Right renal cortex interstitium (tissue), 3 donors: ENCODE measurements around the gene CERS5. TPM values are rescaled to one million over a fixed set of nuclear protein-coding genes. Genes with fewer than 3 reads are reported as not detected.

Experiments used
- DNase-seq, 3 donors: peaks; one replicate each; pipeline ENCODE4 v3.0.0-alpha.2; 2013; ENCODE audit warnings: low read depth in 3 of 3, low spot score in 2 of 3
- polyA plus RNA-seq, 3 donors: library from polyadenylated mRNA; unstranded; fragments of 120-200 nt; gene quantifications; one replicate each; pipeline ENCODE4 v1.2.1, GENCODE V29; 2013; ENCODE audit not compliant: insufficient read length in 3 of 3

CERS5 gene
- polyA plus RNA-seq, 3 donors = 84.5 to 87.9 (median 86.1) TPM

DNA sequence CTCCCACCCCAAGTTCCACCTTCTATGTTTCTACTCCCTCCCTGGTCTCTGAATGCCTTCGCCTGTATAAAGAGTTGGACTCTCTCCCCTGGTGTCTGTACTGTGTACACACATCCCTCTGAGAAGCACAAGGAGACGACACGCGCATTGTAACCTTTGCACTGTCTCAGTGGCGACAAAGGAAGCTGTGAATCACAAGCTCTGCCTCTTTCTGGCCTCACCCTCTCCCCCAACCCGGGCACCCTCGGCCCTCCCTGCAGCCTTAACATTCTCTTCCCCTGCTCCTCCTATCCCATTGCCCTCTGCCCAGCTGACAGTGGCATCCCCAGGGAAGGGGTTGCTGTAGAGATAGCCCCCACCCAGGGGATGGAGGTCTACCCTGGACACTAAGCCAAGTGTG is 84.5 kb downstream of the CERS5 start:
- DNase-seq = no peak

DNA sequence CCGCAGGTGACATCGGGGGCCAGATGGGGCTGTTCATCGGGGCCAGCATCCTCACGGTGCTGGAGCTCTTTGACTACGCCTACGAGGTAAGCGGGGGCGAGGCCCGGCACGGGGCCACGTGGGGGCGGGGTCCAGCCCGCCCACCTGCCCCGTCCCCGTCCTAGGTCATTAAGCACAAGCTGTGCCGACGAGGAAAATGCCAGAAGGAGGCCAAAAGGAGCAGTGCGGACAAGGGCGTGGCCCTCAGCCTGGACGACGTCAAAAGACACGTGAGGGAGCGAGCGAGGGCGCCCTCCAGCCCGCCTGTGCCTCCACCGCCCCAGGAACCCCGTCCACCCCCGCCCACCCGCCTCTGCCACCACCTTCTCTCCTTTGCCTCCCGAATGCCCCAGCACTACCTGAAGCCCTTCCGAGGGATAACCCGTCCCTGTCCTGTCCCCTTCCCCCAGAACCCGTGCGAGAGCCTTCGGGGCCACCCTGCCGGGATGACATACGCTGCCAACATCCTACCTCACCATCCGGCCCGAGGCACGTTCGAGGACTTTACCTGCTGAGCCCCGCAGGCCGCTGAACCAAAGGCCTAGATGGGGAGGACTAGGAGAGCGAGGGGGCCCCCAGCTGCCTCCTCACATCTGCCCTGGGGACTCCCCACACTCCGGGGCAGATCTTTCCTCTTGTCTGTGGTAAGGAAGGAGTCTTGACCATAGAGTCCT is 85.9 kb downstream of the CERS5 start:
- no peak for DNase-seq

DNA sequence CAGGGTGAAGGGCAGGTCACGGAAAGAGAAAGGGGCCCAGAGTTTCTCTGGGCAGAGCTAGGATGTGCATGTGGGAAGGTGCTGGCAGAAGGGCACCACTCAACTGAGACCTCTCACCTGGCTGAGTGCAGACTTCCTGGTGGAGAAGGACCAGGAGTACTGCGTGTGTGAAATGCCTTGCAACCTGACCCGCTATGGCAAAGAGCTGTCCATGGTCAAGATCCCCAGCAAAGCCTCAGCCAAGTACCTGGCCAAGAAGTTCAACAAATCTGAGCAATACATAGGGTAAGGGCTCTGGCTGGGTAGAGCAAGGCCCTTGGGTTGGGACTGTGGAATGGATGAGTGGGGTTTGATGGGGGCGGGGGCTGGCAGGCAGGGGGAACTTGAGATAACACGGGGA is 87.4 kb downstream of the CERS5 start:
- DNase-seq = no peak

Other genes with a start within 250 kb of the CERS5 start
- gene AQP2, start 216.6 kb downstream of the CERS5 start, polyA plus RNA-seq = 100 to 1,000 TPM in 1 of 3 donors, 10 to 100 TPM in 2; 78.6 to 104 (median 97.4) TPM
- gene AQP5, start 205.5 kb downstream of the CERS5 start, polyA plus RNA-seq = 1 to 10 TPM; 1.1 to 2.2 (median 2.0) TPM
- 10 to 100 TPM; 16.1 to 19.3 (median 18.4) TPM for gene AQP6, start 194.4 kb downstream of the CERS5 start, polyA plus RNA-seq
- gene RACGAP1, start 141.9 kb downstream of the CERS5 start, polyA plus RNA-seq = 10 to 100 TPM; 51.5 to 58.4 (median 57.5) TPM
- gene ASIC1, start 109.8 kb downstream of the CERS5 start, polyA plus RNA-seq = 1 to 10 TPM; 3.3 to 4.1 (median 4.0) TPM
- gene SMARCD1, start 82.0 kb downstream of the CERS5 start, polyA plus RNA-seq = 100 to 1,000 TPM; 157 to 185 (median 168) TPM
- gene GPD1, start 63.4 kb downstream of the CERS5 start, polyA plus RNA-seq = 10 to 100 TPM; 49.8 to 81.4 (median 75.1) TPM
- 10 to 100 TPM; 51.8 to 58.8 (median 54.8) TPM for gene COX14, start 55.1 kb downstream of the CERS5 start, polyA plus RNA-seq
- 10 to 100 TPM; 90.8 to 98.1 (median 92.2) TPM for gene LIMA1, start 116.2 kb upstream of the CERS5 start, polyA plus RNA-seq
- gene FAM186A, start 229.2 kb upstream of the CERS5 start, polyA plus RNA-seq = under 1 TPM; 0.17 to 0.22 (median 0.18) TPM
- 10 to 100 TPM; 40.5 to 43.1 (median 42.6) TPM for gene LARP4, start 233.5 kb upstream of the CERS5 start, polyA plus RNA-seq